ENCODE data around the gene PLCD1.

The PLCD1 gene

GRCh38 chr3:38016847-38017444 is 12.5 kb downstream of the PLCD1 start:
- no peak overlapping the region for H3K4me3 ChIP-seq (replicated peaks in 1 of 2; ENCODE audit: low read depth in 2 of 2, low read length in 2 of 2)
- no peak for DNase-seq (ENCODE audit: low read depth in 2 of 2)
- no peak for TF ChIP-seq CTCF (IDR thresholded peaks at IDR 0.05; ENCODE audit: low read depth, low read length)

GRCh38 chr3:38016410-38016809 is 13.0 kb downstream of the PLCD1 start:
- no peak for DNase-seq (ENCODE audit: low read depth in 2 of 2)
- H3K4me3 ChIP-seq (replicated peaks in 1 of 2; ENCODE audit: low read depth in 2 of 2, low read length in 2 of 2): no peak overlapping the region
- no peak for TF ChIP-seq CTCF (IDR thresholded peaks at IDR 0.05; ENCODE audit: low read depth, low read length)

GRCh38 chr3:38015984-38016383 is 13.5 kb downstream of the PLCD1 start:
- DNase-seq (ENCODE audit: low read depth in 2 of 2): no peak
- no peak for TF ChIP-seq CTCF (IDR thresholded peaks at IDR 0.05; ENCODE audit: low read depth, low read length)
- no peak overlapping the region for H3K4me3 ChIP-seq (replicated peaks in 1 of 2; ENCODE audit: low read depth in 2 of 2, low read length in 2 of 2)

- H3K4me3 ChIP-seq (replicated peaks in 1 of 2; ENCODE audit: low read depth in 2 of 2, low read length in 2 of 2): no peak overlapping the region
- no peak for TF ChIP-seq CTCF (IDR thresholded peaks at IDR 0.05; ENCODE audit: low read depth, low read length)
- no peak for DNase-seq (ENCODE audit: low read depth in 2 of 2)
Measured at GRCh38 chr3:38015485-38015884, 14.0 kb downstream of the PLCD1 start.

GRCh38 chr3:38011111-38011510 is 18.3 kb downstream of the PLCD1 start:
- no peak overlapping the region for H3K4me3 ChIP-seq (replicated peaks in 1 of 2; ENCODE audit: low read depth in 2 of 2, low read length in 2 of 2)
- no peak for TF ChIP-seq CTCF (IDR thresholded peaks at IDR 0.05; ENCODE audit: low read depth, low read length)
- no peak for DNase-seq (ENCODE audit: low read depth in 2 of 2)

- no peak for TF ChIP-seq CTCF (IDR thresholded peaks at IDR 0.05; ENCODE audit: low read depth, low read length)
- no peak overlapping the region for H3K4me3 ChIP-seq (replicated peaks in 1 of 2; ENCODE audit: low read depth in 2 of 2, low read length in 2 of 2)
- no peak for DNase-seq (ENCODE audit: low read depth in 2 of 2)
Measured at GRCh38 chr3:38009807-38010591, 19.4 kb downstream of the PLCD1 start.
